Measurements from ENCODE around the gene ALG9. TPM values are rescaled to one million over a fixed set of nuclear protein-coding genes. Genes with fewer than 3 reads are reported as not detected.

Gene ALG9
- total RNA-seq, 2 donors from 2014 or later = 24.9 to 26.5 TPM

DNA sequence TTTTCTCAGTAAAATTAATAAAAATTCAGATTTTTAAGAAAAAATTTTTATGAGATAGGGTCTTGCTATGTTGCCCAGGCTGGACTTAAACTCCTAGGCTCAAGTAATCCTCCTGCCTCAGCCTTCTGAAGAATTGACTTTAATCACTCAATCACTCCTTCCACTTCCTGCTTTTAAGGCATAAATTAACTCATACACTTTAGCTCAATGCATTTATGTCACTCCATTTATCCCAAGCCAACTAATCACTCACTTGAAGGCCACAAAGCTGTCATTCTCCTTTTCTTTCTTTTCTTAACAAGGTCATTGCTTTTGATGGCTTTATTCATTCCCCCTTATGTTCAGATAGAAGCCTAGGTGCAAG, 877 bp downstream of the ALG9 start:
- no peaks in the 10 kb centered on the region for H3K9me3 ChIP-seq
- TF ChIP-seq, protein P1, sequence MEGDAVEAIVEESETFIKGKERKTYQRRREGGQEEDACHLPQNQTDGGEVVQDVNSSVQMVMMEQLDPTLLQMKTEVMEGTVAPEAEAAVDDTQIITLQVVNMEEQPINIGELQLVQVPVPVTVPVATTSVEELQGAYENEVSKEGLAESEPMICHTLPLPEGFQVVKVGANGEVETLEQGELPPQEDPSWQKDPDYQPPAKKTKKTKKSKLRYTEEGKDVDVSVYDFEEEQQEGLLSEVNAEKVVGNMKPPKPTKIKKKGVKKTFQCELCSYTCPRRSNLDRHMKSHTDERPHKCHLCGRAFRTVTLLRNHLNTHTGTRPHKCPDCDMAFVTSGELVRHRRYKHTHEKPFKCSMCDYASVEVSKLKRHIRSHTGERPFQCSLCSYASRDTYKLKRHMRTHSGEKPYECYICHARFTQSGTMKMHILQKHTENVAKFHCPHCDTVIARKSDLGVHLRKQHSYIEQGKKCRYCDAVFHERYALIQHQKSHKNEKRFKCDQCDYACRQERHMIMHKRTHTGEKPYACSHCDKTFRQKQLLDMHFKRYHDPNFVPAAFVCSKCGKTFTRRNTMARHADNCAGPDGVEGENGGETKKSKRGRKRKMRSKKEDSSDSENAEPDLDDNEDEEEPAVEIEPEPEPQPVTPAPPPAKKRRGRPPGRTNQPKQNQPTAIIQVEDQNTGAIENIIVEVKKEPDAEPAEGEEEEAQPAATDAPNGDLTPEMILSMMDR (IDR thresholded peaks at IDR 0.05) = no peak
- TF ChIP-seq POLR2AphosphoS5 (IDR thresholded peaks at IDR 0.05) (no peak), POLR2A (IDR thresholded peaks at IDR 0.05) (no peak)
- intact Hi-C loops (cut with DNase I) = no loop called here
- H3K27me3 ChIP-seq (replicated peaks; ENCODE audit: insufficient read depth) = no peaks in the 10 kb centered on the region
- H3K27ac ChIP-seq = peak overlapping the region; percentile 82 to 84
- peak overlapping the region; percentile 53 to 80 for H3K4me3 ChIP-seq
- DNase-seq (ENCODE audit: low spot score) = no peak
- no peaks in the 10 kb centered on the region for H3K4me1 ChIP-seq (replicated peaks)
- H3K36me3 ChIP-seq = peaks cover 0 to 2% of the 10 kb centered on the region in 2 donors

DNA sequence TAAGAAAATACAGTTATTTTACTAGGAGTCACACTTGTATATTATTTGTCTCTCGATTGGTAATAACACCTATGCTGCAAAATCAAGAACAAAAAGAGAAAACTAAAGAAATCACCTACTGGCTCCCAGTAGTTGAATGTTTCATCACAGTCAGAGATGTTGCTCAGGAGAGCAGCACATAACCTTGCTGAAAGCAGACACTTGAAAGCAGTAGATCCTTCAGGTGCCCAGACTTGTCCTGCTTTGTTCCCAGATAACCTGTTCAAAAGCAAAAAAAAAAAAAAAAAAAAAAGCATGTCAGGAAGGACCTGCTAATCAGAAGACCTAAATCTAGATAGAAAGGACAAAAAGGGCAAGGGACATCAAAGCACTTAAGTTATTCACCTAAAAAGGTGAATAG, 1.3 kb downstream of the ALG9 start:
- TF ChIP-seq POLR2AphosphoS5 (IDR thresholded peaks at IDR 0.05) (no peak), POLR2A (IDR thresholded peaks at IDR 0.05) (no peak)
- TF ChIP-seq, protein P1 (IDR thresholded peaks at IDR 0.05) = no peak
- Histone ChIP-seq H3K36me3 (peaks cover 0 to 2% of the 10 kb centered on the region in 2 donors), H3K9me3 (no peaks in the 10 kb centered on the region), H3K4me1 (replicated peaks) (no peaks in the 10 kb centered on the region), H3K27ac (no peak overlapping the region), H3K27me3 (replicated peaks; ENCODE audit: insufficient read depth) (no peaks in the 10 kb centered on the region), H3K4me3 (peak overlapping the region in 1 of 2 donors; percentile 80)
- no peak for DNase-seq (ENCODE audit: low spot score)
- intact Hi-C loops (cut with DNase I) = no loop called here
- WGBS = 89% methylated on average over 1 of the region's 1 CpG

DNA sequence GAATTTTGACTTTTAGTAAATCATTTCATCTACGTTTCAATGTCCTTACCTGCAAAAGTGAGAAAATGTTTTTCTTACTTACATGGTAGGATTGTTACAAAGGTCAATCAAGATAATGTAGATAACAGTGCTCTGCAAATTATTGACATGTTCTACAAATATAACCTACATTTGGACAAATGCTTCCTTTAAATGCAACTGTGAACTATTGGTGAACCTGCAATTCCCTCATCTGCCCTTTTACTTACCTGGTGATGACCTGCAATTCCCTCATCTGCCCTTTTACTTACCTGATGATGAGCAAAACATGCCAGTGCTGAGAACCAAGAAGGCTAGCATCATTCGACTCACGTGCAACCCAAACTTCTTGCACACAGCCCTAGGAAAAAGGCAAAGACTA, 11.1 kb downstream of the ALG9 start:
- Histone ChIP-seq H3K4me3 (no peak overlapping the region), H3K27ac (no peak overlapping the region), H3K27me3 (replicated peaks; ENCODE audit: insufficient read depth) (no peaks in the 10 kb centered on the region), H3K4me1 (replicated peaks) (no peaks in the 10 kb centered on the region), H3K36me3 (peaks cover 0 to 4% of the 10 kb centered on the region in 2 donors), H3K9me3 (no peaks in the 10 kb centered on the region)
- intact Hi-C loops (cut with DNase I) = no loop called here
- no peak for DNase-seq (ENCODE audit: low spot score)
- 94% methylated on average over 3 of the region's 3 CpGs for WGBS
- TF ChIP-seq POLR2A (IDR thresholded peaks at IDR 0.05) (no peak), POLR2AphosphoS5 (IDR thresholded peaks at IDR 0.05) (no peak)
- TF ChIP-seq, protein P1 (IDR thresholded peaks at IDR 0.05) = no peak

DNA sequence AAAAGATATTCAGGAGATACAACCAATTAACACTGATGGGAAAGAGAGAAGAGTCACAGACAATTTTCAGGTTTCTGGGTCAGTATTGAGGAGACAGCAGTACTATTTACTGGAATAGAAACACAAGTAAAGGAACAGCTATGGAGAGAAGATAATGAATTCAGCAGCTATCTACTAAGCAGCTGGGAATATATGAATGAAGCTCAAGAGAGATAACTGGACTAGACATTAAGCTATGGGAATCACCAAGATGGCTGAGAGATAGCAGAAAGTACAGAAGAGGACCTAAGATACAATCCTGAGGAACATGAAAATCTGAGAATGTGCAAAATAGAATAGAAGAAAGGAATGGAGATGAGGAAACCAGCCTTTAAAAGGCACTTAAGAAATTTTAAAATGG, 15.9 kb downstream of the ALG9 start:
- Histone ChIP-seq H3K4me1 (replicated peaks) (no peaks in the 10 kb centered on the region), H3K36me3 (peaks cover 0 to 4% of the 10 kb centered on the region in 2 donors)

DNA sequence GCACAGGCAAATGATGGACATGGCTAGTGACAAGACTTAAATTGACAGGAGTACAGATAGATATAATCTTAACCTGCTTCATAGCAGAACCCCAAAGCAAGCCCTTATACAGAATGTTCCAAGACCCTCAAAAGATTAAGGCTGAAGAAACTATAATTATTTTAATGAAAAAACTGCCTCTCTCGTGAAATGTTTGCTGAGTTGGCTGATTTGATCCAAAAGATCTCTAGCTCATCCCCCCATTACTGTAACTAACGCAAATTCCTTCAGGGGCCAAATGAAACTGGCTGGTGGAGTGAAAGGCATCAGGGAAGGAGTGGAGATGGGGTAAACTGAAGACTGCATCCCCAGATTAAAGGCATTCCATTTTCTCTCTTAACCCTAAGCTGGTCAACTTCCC, 19.3 kb downstream of the ALG9 start:
- H3K9me3 ChIP-seq = no peaks in the 10 kb centered on the region
- no peak overlapping the region for H3K27ac ChIP-seq
- no peaks in the 10 kb centered on the region for H3K4me1 ChIP-seq (replicated peaks)
- no peaks in the 10 kb centered on the region for H3K36me3 ChIP-seq
- no peak overlapping the region for H3K4me3 ChIP-seq
- intact Hi-C loops (cut with DNase I) = no loop called here
- DNase-seq (ENCODE audit: low spot score) = no peak
- TF ChIP-seq POLR2A (IDR thresholded peaks at IDR 0.05) (no peak), POLR2AphosphoS5 (IDR thresholded peaks at IDR 0.05) (no peak)
- TF ChIP-seq, protein P1 (IDR thresholded peaks at IDR 0.05) = no peak
- 69% methylated on average over 2 of the region's 2 CpGs for WGBS
- H3K27me3 ChIP-seq (replicated peaks; ENCODE audit: insufficient read depth) = no peaks in the 10 kb centered on the region

More for the DNA sequence above, 15.9 kb downstream of the ALG9 start:
- H3K27me3 ChIP-seq (replicated peaks; ENCODE audit: insufficient read depth) = no peaks in the 10 kb centered on the region
- no peak overlapping the region for H3K27ac ChIP-seq
- no peak overlapping the region for H3K4me3 ChIP-seq
- TF ChIP-seq, protein P1 (IDR thresholded peaks at IDR 0.05) = no peak
- TF ChIP-seq POLR2AphosphoS5 (IDR thresholded peaks at IDR 0.05) (no peak), POLR2A (IDR thresholded peaks at IDR 0.05) (no peak)
- H3K9me3 ChIP-seq = no peaks in the 10 kb centered on the region
- DNase-seq (ENCODE audit: low spot score) = no peak
- intact Hi-C loops (cut with DNase I) = no loop called here
